HG03469 (cell line): Measurements from ENCODE around the gene AMT.
"Not testable (repeated sequence)": the region's sequence is repeated elsewhere in the genome, so short reads cannot be mapped to it uniquely, and the experiment has no call there.

ENCODE experiments used
- ATAC-seq: cut with Tn5 transposase; IDR thresholded peaks from one replicate; pipeline ENCODE4 v1.9.1; 2021; ENCODE audit warnings: mild to moderate bottlenecking, moderate library complexity, moderate number of reproducible peaks; ENCODE audit not compliant: unreplicated experiment

The AMT gene

DNA sequence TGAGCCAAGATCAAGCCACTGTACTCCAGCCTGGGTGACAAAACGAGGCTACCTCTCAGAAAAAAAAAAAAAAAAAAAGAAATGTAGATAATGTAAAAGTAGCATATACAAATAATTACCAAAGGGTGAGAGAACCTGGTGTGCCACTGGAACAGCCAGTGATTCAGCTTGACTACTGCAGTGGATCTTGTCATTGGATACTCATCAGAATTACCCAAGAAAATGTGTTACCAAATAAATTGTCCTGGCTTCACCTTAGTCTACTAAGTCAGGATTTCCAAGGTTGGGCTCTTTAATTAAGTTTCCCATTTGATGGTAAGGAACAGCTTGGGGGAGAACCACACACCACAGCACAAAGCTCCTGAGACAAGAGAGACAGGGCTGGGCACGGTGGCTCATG, 5.3 kb upstream of the AMT start:
- no peak for ATAC-seq

DNA sequence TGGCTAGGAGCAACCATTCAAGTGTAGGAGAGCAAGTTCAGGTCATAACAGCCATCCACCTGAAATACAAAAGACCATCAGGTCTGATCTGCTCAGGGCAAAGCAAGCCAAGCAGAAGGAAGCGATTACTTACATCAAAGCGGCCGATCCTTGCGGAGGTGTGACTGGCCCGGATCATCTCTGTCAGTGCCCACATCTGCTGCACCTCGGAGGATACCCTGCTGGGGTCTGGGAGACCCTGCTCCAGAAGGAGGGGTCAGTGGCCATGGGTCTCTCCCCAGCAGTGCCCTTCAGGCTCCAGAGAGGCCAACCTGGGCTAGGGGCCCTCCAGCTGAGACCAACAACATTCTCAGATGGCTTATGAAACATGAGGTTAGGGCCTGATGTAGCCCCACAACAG, 2.5 kb upstream of the AMT start:
- ATAC-seq = no peak

DNA sequence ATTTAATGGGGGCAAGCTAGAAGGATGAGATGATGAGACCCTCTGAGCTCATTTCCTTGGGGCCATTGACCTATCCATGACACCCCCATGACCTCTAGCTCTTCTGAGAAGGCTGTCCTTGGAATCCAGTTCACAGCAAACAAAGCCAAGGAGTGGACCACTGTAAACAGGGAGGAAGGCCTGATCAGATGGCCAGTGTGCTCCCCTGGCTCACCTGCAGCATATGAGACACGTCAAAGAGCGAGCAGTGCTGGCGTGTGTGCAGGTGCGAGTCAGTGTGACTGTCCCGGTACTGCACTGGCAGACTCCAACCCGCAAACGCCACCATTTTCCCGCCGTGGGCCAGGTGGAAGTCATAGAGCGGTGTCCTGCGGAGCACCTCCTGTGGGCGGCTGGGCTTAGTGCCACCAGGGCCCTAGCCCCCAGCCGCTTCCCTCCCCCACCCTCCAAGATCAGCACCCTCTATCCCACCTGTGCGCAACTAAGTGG, 339 bp downstream of the AMT start:
- ATAC-seq = no peak

DNA sequence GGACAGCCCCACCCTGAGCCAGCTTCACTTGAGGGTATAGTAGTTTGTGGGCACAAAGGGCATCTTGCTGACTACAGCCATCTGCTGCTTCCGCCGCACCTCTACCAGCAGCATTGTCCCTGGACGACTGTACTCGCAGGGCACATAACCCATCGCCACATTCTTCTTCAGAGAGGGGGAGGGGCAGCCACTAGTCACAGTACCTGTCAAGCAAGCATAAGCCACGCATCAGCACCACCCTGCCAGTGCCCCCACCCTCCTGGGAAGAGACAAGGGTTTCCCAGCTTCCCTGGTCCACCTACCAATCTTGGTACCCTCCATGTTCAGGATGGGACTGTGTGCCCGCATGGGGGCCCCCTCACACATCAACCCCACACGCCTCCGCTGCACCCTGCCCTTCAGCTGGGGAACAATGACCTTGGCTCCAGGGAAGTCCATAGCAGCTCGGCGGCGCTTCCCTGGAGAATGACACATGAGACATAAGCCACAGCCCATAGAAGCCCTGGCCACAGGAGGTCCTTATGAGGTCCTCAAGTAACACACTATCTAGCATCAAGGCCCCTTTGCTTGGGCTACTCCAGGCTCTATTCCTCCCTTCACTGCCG, 4.7 kb downstream of the AMT start:
- no peak for ATAC-seq

DNA sequence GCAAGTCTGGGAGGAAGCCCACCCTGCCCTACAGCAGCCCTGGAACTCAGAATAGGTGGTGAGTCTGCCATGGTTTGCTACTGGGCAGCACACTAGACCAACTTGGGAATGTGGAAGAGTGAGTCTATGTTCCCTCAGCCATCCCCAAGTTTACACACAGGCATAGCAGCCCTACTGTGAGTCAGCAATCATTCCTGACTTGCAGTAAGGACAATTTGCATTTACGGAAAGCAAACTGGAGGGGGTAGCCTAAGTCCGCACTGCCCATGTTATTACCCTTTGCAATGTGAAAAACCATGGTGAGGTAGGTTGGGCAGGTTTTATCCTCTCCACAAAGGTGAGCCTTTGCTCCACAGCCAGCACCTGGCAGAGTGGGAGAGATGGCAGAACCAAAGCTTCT, 5.4 kb downstream of the AMT start:
- no peak for ATAC-seq

DNA sequence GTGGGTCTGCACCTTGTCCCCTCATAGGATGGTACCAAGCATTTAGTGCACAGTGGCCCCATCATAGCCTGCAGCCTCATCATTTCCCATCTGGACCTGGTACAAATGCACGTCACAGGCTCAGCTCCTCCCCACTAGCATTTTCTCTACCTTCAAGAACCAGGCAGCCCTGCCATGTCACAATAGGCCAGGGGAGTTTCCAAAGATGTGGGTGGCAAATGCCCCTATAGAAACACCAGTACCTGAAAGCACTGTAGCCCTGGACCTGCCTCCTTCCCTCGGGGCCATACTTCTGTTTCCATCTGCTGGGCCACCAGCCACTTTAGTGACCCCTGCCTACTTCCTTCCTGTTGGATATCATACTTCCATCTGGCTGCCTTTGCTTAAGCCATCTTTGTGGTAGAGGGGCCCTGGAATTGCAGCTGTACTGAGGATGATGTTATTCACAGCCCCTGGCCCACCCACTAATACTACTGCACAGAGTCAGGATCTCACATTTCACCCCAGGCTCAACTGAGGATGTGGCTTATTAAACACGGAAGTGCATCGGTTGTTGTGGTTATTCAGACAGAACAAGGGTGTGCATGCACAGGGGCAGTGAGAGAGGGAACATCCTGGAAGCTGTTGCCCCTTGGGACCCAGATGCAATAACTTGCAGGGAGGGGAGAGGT, 6.2 kb downstream of the AMT start:
- no peak for ATAC-seq

DNA sequence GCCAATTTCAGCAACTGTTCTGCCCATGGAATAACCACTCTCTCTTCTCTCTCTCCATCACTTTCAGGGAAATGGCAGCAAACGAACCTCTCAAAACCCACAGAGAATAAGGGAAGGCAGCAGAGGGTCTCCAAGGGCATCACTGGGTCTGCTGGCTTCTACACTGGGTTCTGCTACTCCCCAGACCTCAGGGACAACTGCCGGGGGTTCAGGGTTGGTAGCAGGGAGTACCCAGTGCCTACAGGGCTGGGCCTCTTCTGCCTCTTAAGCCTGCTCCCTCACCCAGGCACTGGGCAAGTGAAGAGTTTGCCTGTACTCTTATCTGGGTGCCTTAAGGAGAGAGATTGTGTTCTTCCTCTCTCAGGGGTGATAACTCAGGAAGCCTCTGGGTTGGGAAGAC, 7.5 kb downstream of the AMT start:
- no peak for ATAC-seq

DNA sequence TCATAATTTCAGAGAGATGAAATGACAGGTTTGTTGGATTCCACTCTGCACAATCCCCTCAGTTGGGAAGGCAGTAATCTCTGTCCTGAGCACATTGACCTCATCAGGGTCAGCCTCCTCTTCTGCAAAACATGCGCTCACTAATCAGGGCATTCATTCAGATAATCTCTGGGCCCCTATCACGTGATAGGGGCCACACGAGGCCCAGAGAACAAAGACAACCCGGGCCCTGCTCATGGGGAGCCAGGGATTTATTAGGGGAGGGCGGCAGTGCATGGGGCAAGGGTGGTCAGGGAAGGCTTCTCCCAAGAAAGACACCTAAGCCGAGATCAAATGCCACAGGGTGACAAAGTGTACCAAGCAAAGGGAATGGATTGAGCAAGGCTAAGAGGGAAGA, 8.9 kb downstream of the AMT start:
- ATAC-seq = no peak

DNA sequence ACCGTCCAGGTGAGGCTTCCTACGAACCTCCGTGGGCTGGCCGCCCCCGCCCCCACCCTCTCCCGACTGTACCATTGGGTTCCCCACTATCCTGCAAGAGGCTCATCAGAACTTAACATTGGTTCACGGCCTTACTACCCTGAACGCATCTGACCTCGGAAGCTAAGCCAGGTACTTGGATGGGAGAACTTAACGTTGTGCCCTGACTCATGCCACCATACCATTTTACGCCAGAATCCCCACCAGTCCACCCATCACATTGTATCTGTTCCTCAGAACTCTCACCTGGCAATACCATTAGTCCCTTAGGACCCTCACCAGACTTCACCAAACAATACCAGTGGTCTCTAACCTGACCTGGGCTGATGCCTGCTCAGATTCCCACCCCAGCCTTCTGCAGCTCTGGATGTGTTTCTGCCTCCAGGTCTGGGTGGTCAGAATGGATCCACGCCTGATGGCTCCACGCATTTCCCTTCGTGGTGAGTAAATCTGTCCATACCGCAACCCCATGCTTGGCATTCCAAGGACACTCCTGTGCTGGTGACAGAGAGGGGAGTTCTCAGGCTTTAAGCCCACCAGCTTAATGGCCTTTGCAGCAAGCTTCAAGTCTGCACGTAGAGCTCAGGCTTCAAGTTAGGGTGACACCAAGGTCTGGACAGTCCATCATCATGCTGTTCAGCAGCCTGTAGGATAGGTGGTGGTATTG, 9.5 kb downstream of the AMT start:
- no peak for ATAC-seq

DNA sequence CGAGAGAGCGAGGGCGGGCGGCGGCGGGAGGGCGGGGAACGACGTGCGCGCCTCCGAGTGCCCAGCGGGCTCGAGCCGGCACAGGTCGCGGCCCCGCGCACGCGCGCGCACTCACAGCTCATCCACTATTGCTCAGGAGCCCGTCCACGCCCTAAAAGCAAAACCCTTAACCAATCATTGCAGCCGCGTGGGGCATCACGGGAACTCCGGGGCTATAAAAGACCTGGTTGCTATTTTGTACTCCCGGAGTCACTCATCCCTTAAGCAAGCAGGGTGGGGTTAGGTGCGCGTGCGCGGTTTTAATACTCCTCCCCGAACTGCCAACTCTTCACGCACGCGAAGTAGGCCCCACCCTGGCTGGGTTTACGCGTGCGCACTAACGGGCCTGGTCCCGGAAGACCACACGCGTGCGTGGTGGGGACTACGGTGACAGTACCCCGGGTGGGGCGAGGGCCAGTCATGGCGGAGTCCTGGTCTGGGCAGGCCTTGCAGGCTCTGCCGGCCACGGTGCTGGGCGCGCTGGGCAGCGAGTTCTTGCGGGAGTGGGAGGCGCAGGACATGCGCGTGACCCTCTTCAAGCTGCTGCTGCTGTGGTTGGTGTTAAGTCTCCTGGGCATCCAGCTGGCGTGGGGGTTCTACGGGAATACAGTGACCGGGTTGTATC, 10.2 kb downstream of the AMT start, which contains the start of the genes RHOA and TCTA:
Gene RHOA, minus strand, starts transcription at position 9 of the 664 bp plus-strand sequence. CDS start 36,387 bp downstream, outside the sequence.
Gene TCTA, plus strand, starts transcription at position 456 of the 664 bp plus-strand sequence. Its CDS starts 4 bp downstream, at position 460.
- peak; percentile 53 for ATAC-seq

DNA sequence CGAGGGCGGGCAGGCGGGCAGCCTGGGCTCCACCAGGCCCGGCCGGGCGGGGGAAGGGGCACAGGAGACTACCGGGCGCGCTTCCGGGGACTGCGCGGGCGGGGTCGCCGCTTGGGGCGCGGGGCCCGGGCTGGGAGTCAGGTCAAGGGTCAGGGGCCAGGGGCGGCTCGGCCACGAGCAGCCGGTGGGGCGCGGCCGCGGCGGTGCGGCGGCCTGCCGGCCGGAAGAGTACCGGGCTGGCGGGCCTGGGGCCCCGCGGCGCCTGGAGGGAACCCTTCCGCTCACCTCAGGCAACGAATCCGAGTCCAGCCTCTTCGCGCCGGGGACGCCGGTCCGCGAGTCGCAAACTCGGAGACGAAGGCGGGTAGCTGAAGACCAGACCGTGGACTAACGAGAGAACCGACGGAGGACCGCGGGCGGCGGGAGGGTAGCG, 10.7 kb downstream of the AMT start:
- peak; percentile 11 for ATAC-seq

DNA sequence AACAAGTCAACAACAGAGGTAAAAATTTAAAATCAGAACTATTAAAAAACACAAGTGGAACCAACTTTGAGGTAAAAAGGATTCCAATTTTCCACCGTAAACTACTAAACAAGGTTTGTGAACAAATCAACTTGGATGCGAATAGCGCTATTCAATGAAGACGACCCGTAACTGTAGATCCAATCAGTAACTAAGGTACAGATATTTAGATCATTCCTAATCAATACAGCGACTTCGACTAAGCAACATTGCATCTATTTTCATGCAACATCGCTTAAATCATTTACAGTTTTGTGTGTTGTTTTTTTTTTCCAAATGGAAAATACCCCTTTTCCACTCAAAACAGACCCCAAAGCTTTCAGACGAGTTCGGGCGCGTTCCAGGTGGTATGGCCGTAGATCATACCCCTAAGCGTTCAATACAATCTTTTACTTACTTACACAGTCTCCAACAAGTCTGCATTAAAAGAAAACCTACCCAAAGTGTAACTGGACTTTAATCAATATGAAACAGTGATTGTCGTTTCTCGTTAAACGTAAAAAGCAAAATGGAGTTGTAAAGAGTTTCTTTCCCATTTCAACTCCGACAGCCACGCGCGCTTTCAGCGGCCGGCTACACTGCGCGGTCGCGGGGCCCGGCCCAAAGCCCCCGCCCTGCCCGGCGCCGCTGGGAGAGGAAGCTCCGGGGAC, 11.3 kb downstream of the AMT start:
- ATAC-seq = no peak

DNA sequence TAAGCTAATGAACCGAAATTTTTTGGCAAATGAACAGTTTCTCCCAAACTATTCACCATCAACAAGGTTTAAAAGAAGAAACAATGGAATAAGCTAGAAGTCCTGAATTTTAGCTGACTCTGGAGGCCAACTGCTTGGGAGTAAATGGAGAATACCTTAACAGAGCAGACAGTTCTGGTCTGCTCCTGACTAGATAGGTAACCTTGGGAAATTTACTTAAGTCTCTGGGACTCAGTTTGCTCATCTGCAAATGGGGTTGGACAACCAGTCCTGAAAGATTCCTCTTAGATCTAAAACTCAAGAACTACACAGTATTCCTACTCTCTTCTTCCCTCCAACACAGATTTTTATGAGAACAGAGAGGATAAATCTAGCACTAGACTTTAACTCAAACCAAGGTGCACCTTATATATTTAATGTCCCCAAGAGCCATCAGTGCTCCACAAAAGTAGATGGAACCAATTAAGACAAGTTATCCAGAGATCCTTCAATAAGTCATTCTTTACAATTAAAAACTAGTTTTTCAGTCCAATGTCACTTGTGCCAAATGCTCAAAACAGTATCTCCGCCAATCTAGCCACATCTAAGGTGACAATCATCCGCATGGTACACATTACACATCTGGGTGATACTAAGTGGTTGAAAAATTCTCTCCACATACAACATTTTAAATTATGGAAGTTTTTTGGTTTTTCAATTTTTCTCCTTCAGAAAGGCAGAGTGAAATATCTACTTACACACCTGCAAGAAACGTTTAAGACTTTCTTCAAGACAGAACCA, 12.0 kb downstream of the AMT start:
- ATAC-seq = no peak

DNA sequence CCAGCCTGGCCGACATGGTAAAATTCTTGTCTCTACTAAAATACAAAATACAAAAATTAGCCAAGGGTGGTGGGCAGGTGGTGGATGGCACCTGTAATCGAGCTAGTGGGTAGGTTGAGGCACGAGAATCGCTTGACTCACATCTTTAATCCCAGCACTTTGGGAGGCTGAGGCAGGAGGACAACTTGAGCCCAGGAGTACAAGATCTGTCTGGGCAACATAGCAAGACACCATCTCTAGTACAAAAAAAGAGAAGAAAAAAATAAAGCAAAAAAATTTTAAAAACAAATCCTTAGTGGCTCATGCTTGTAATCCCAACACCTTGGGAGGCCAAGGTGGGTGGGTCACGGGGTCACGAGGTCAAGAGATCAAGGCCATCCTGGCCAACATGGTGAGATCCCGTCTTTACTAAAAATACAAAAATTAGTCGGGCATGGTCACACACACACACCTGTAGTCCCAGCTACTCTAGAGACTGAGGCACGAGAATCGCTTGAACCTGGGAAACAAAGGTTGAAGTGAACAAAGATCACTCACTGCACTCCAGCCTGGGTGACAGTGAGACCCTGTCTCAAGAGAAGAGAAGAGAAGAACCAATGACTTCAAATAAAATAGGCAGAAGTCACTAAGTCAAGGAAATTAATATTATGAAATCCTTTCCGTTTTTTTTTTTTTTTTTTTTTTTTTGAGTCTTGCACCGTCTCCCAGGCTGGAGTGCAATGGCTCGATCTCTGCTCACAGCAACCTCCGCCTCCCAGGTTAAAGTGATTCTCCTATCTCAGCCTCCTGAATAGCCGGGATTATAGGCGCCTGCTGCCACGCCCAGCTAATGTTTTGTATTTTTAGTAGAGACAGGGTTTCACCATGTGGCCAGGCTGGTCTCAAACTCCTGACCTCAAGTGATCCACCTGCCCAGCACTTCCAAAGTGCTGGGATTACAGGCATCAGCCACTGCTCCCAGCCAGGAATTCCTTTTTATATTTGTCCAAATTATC, 15.4 kb downstream of the AMT start:
- no peak for ATAC-seq

DNA sequence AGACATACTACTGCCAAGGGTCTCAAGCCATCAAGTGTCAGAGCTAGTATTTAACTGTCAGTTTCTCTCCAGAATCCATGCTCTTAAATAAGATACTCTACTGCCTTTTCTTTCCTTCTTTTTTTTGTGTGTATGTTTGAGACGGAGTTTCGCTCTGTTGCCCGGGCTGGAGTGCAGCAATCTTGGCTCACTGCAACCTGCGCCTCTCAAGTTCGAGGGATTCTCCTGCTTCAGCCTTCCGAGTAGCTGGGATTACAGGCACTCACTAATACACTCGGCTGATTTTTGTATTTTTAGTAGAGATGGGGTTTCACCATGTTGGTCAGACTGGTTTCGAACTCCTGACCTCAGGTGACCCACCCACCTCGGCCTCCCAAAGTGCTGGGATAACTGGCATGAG, 16.7 kb downstream of the AMT start:
- not testable (repeated sequence) for ATAC-seq

DNA sequence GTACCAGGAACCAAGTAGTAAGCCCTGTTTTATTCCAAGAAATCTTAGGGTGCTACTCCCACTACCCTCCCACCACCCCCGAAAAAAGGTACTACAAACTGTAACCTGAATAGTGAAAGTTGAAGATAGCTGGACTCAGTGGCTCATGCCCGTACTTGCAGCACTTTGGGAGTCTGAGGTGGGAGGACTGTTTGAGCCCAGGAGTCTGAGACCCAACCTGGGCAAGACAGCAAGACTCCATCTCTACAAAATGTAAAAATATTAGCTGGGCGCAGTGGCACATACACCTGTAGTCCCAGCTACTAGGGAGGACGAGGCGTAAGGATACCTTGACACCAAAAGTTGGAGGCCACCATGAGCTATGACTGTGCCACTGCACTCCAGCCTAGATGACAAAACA, 18.4 kb downstream of the AMT start:
- ATAC-seq = no peak

DNA sequence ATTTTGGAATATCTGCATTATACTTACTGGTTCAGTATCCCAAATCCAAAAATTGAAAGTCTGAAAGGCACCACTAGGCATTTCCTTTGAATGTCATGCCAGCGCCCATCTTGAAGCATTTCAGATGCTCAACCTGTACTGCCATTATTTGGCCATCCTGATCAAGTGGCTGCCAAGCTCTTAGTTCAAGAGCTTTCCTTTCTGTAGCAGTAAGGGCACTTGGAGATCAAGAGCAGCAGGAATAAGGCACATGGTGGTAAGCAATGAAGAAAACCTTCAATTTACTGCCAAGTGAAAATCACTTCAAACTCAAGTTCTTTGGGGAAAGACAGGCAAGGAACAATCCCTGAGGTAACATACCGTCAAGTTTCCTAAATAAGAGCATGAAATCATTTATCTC, 20.5 kb downstream of the AMT start:
- no peak for ATAC-seq

DNA sequence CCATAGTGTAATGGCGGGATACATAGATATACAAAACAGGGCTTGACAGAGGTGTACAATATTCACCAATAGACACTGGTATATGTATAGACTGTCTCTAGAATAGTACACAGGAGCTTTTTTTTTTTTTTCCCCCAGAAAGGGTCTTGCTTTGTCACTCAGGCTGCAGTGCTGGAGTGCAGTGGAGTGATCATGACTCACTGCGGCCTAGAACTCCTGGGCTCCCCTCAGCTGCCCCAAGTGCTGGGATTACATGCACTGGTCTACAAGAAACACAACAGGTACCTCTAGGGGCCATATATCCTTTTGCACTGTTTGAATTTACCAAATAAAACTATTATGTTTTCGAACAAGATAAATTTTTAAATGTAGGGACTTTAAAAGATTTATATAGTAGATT, 22.8 kb downstream of the AMT start:
- ATAC-seq = no peak

DNA sequence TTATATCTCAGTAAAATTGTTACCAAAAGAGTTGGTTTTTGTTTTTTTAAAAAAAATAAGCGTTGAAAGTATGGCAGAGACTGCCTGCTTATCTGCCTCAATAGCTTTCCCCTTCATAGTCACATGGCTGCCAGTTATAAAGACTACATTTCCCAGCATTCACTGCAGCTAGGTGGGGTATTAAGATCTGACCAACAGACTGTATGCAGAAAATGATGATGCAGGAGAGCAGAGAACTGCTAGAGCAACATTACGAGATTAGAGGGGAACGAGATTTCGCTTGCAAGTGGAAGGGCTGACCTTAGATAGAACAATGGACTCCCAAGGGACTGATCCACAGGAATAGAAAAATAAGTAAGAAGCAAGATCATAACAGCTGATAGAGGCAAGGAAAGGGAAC, 24.8 kb downstream of the AMT start:
- no peak for ATAC-seq
